Cardiac muscle cell (in vitro differentiated cells and primary cell): ENCODE measurements around the gene HMX1. TPM values are rescaled to one million over a fixed set of nuclear protein-coding genes. Genes with fewer than 3 reads are reported as not detected.

Experiments
- DNase-seq, 2 donors: peaks; one replicate each; pipeline versions ENCODE4 v3.0.0 to v3.0.0-alpha.2; 2010 to 2017; ENCODE audit warnings: low read depth in 1 of 2, low spot score in 1 of 2
- H3K27ac ChIP-seq: fragments of 200-600 bp; sonication (generic); 2 replicates; pipeline ENCODE4 v1.5.1; 2016
- H3K27me3 ChIP-seq: fragments of 200-600 bp; sonication (generic); 2 replicates; pipeline ENCODE4 v1.6.0; 2016; ENCODE audit warnings: control low read depth
- H3K36me3 ChIP-seq: fragments of 200-600 bp; sonication (generic); 2 replicates; pipeline ENCODE4 v1.5.1; 2016; ENCODE audit warnings: control low read depth
- H3K4me1 ChIP-seq: fragments of 200-600 bp; sonication (generic); 2 replicates; pipeline ENCODE4 v1.8.1; 2017; ENCODE audit warnings: low read depth, mild to moderate bottlenecking, mixed run types
- H3K4me3 ChIP-seq: fragments of 200-600 bp; sonication (generic); 2 replicates; pipeline ENCODE4 v1.5.1; 2016; ENCODE audit warnings: mild to moderate bottlenecking
- H3K9me3 ChIP-seq: fragments of 200-600 bp; sonication (generic); 2 replicates; pipeline ENCODE4 v1.5.1; 2017; ENCODE audit warnings: low read depth, mild to moderate bottlenecking, control low read depth
- CTCF ChIP-seq: IDR thresholded peaks from 2 replicates; pipeline ENCODE4 v1.5.1; 2012; ENCODE audit warnings: low read depth, mild to moderate bottlenecking, low read length
- polyA plus RNA-seq: library from polyadenylated mRNA; unstranded; fragments of >200 nt; fragmentation: Nextera tagmentation; extraction: Ambion mirVana; gene quantifications from 2 replicates; pipeline ENCODE4 v1.2.1, GENCODE V29; 2016
- total RNA-seq: library from RNA; depleted of rRNA; stranded (reverse); fragments of >200 nt; gene quantifications from 2 replicates; pipeline ENCODE4 v1.2.3, GENCODE V29; 2016

HMX1 gene
- total and polyA plus RNA-seq, 2 experiments from 2014 or later, result 0.13 TPM; not detected in 1

- Histone ChIP-seq H3K27ac (no peak overlapping the region), H3K9me3 (no peaks in the 10 kb centered on the region), H3K4me1 (no peaks in the 10 kb centered on the region), H3K27me3 (peaks cover 56% of the 10 kb centered on the region), H3K4me3 (no peak overlapping the region), H3K36me3 (no peaks in the 10 kb centered on the region)
- no peak for DNase-seq
- no peak for TF ChIP-seq CTCF
Observed at GRCh38 chr4:8914461-8915171, 43.0 kb upstream of the HMX1 start.

GRCh38 chr4:8913858-8914460 is 42.3 kb upstream of the HMX1 start:
- Histone ChIP-seq H3K27ac (no peak overlapping the region), H3K4me3 (no peak overlapping the region), H3K9me3 (no peaks in the 10 kb centered on the region), H3K4me1 (no peaks in the 10 kb centered on the region), H3K36me3 (no peaks in the 10 kb centered on the region), H3K27me3 (peaks cover 56% of the 10 kb centered on the region)
- DNase-seq, result no peak
- TF ChIP-seq CTCF, result no peak

GRCh38 chr4:8913121-8913857 is 41.6 kb upstream of the HMX1 start:
- peaks cover 54% of the 10 kb centered on the region for H3K27me3 ChIP-seq
- no peak for TF ChIP-seq CTCF
- H3K9me3 ChIP-seq, result no peaks in the 10 kb centered on the region
- no peak overlapping the region for H3K4me3 ChIP-seq
- no peaks in the 10 kb centered on the region for H3K36me3 ChIP-seq
- no peak overlapping the region for H3K27ac ChIP-seq
- DNase-seq, result no peak
- no peaks in the 10 kb centered on the region for H3K4me1 ChIP-seq

GRCh38 chr4:8912506-8912905 is 40.9 kb upstream of the HMX1 start:
- H3K27ac ChIP-seq, result no peak overlapping the region
- H3K4me1 ChIP-seq, result no peaks in the 10 kb centered on the region
- H3K4me3 ChIP-seq, result no peak overlapping the region
- DNase-seq, result no peak
- no peaks in the 10 kb centered on the region for H3K9me3 ChIP-seq
- peaks cover 57% of the 10 kb centered on the region for H3K27me3 ChIP-seq
- no peak for TF ChIP-seq CTCF
- no peaks in the 10 kb centered on the region for H3K36me3 ChIP-seq

GRCh38 chr4:8912089-8912455 is 40.4 kb upstream of the HMX1 start:
- Histone ChIP-seq H3K27ac (no peak overlapping the region), H3K4me3 (no peak overlapping the region), H3K4me1 (no peaks in the 10 kb centered on the region), H3K9me3 (no peaks in the 10 kb centered on the region), H3K27me3 (peaks cover 57% of the 10 kb centered on the region), H3K36me3 (no peaks in the 10 kb centered on the region)
- no peak for DNase-seq
- no peak for TF ChIP-seq CTCF
